HepG2 (cell line): ENCODE results near the gene RNF8. TPM values are rescaled to one million over a fixed set of nuclear protein-coding genes. Genes with fewer than 3 reads are reported as not detected.

Experiments used
- GATAD2A ChIP-seq: IDR thresholded peaks from 2 replicates; pipeline ENCODE4 v1.6.1; 2016
- MBD4 ChIP-seq: IDR thresholded peaks from 2 replicates; pipeline ENCODE4 v1.6.1; 2012; ENCODE audit warnings: low read length, inconsistent platforms, borderline replicate concordance
- NONO ChIP-seq, 2 experiments: fragments of 450-650 bp in 1 of 2; sonication (generic) in 1 of 2; formaldehyde crosslinking in 1 of 2; IDR thresholded peaks in 1 of 2; conservative IDR thresholded peaks in 1 of 2; 2 replicates each; pipeline versions ENCODE4 v1.6.1 to v1.8.0; 2017 to 2022; ENCODE audit warnings: mild to moderate bottlenecking in 1 of 2, missing genetic modification reagents in 1 of 2, moderate library complexity in 1 of 2
- PHF21A ChIP-seq: sonication (generic); formaldehyde crosslinking; IDR thresholded peaks from 2 replicates; pipeline ENCODE4 v1.5.0; 2020; ENCODE audit warnings: mild to moderate bottlenecking, missing genetic modification reagents
- POGZ ChIP-seq: sonication (generic); formaldehyde crosslinking; IDR thresholded peaks from 2 replicates; pipeline ENCODE4 v1.4.0; 2020; ENCODE audit warnings: mild to moderate bottlenecking, missing genetic modification reagents
- RFXAP ChIP-seq: sonication (generic); formaldehyde crosslinking; IDR thresholded peaks from 2 replicates; pipeline ENCODE4 v1.4.0; 2020; ENCODE audit warnings: missing genetic modification reagents, borderline replicate concordance
- RNF2 ChIP-seq: fragments of 450-650 bp; conservative IDR thresholded peaks from 2 replicates; pipeline ENCODE4 v1.6.1; 2016; ENCODE audit warnings: low read depth
- SALL1 ChIP-seq: sonication (generic); formaldehyde crosslinking; IDR thresholded peaks from 2 replicates; pipeline ENCODE4 v1.8.0; 2022; ENCODE audit warnings: mild to moderate bottlenecking, missing genetic modification reagents
- SUZ12 ChIP-seq: fragments of 150-350 bp; IDR thresholded peaks from 2 replicates; pipeline ENCODE4 v1.6.1; 2014; ENCODE audit warnings: low read depth, low read length
- TEAD3 ChIP-seq: optimal IDR thresholded peaks from 2 replicates; pipeline ENCODE3; 2016; ENCODE audit warnings: borderline replicate concordance
- YEATS2 ChIP-seq: sonication (generic); formaldehyde crosslinking; IDR thresholded peaks from 2 replicates; pipeline ENCODE4 v1.4.0; 2020; ENCODE audit warnings: missing genetic modification reagents, borderline replicate concordance
- ZEB1 ChIP-seq: IDR thresholded peaks from 2 replicates; pipeline ENCODE4 v1.6.1; 2012; ENCODE audit warnings: mild to moderate bottlenecking, low read depth, inconsistent platforms; ENCODE audit not compliant: insufficient replicate concordance
- ZFAT ChIP-seq: sonication (generic); formaldehyde crosslinking; conservative IDR thresholded peaks from 2 replicates; pipeline ENCODE4 v1.8.1; 2023; ENCODE audit warnings: missing genetic modification reagents, inconsistent platforms
- ZFP82 ChIP-seq: sonication (generic); formaldehyde crosslinking; IDR thresholded peaks from 2 replicates; pipeline ENCODE4 v1.5.1; 2020; ENCODE audit warnings: mild to moderate bottlenecking, missing genetic modification reagents, borderline replicate concordance
- ZFY ChIP-seq: sonication (generic); formaldehyde crosslinking; IDR thresholded peaks from 2 replicates; pipeline ENCODE4 v1.4.0; 2020; ENCODE audit warnings: missing genetic modification reagents
- ZNF136 ChIP-seq: sonication (generic); formaldehyde crosslinking; IDR thresholded peaks from 2 replicates; pipeline ENCODE4 v1.8.1; 2022; ENCODE audit warnings: low read depth, mild to moderate bottlenecking, moderate library complexity, missing genetic modification reagents
- ZNF350 ChIP-seq: sonication (generic); formaldehyde crosslinking; IDR thresholded peaks from 2 replicates; pipeline ENCODE4 v1.4.0; 2020; ENCODE audit warnings: mild to moderate bottlenecking, low read depth, missing genetic modification reagents, borderline replicate concordance
- ZNF354B ChIP-seq: sonication (generic); formaldehyde crosslinking; IDR thresholded peaks from 2 replicates; pipeline ENCODE4 v1.8.0; 2022; ENCODE audit warnings: mild to moderate bottlenecking, missing genetic modification reagents
- ZNF883 ChIP-seq: sonication (generic); formaldehyde crosslinking; IDR thresholded peaks from 2 replicates; pipeline ENCODE4 v1.5.1; 2020; ENCODE audit warnings: mild to moderate bottlenecking, missing genetic modification reagents; ENCODE audit errors: not compliant biosample characterization
- polyA plus RNA-seq, 8 experiments: library from polyadenylated mRNA; depleted of rRNA in 3 of 8; stranded (reverse) in 7 of 8; unstranded in 1 of 8; fragments of >200 nt; fragmentation: Illumina TruSeq in 4 of 8; extraction: Trizol in 4 of 8; gene quantifications; 2 replicates each; pipeline versions ENCODE4 v1.2.1 to v1.2.3, GENCODE V29; 2011 to 2016; ENCODE audit warnings: low read depth in 4 of 8, missing spikeins in 1 of 8, mixed read lengths in 1 of 8; ENCODE audit not compliant: insufficient read depth in 1 of 8
- total RNA-seq, 5 experiments: library from RNA; depleted of rRNA; stranded (reverse); fragments of >200 nt; fragmentation: Illumina TruSeq; extraction: Trizol; gene quantifications; 2 replicates each; pipeline ENCODE4 v1.2.3, GENCODE V29; 2016; ENCODE audit warnings: low read depth in 1 of 5
- TF ChIP-seq, protein P1 (sequence below): IDR thresholded peaks from 2 replicates; pipeline ENCODE4 v1.6.1; 2016; ENCODE audit warnings: missing compliant biosample characterization, missing genetic modification reagents, borderline replicate concordance
- TF ChIP-seq, protein P2 (sequence below): sonication (generic); formaldehyde crosslinking; IDR thresholded peaks from 2 replicates; pipeline ENCODE4 v1.4.0; 2020; ENCODE audit warnings: missing genetic modification reagents
- TF ChIP-seq, protein P3 (sequence below): sonication (generic); IDR thresholded peaks from 2 replicates; pipeline ENCODE4 v1.6.1; 2016; ENCODE audit warnings: low read depth, borderline replicate concordance
- TF ChIP-seq, protein P4 (sequence below): sonication (generic); formaldehyde crosslinking; IDR thresholded peaks from 2 replicates; pipeline ENCODE4 v1.8.0; 2022; ENCODE audit warnings: missing genetic modification reagents, low read depth, mild to moderate bottlenecking, borderline replicate concordance
- TF ChIP-seq, protein P5 (sequence below): sonication (generic); formaldehyde crosslinking; IDR thresholded peaks from 2 replicates; pipeline ENCODE4 v1.8.0; 2022; ENCODE audit warnings: missing genetic modification reagents, mild to moderate bottlenecking, borderline replicate concordance

Gene RNF8
- total and polyA plus RNA-seq, 2 of the 13 experiments (the other 11 are each of a cell fraction or from before 2014, with no cell fraction given): 21.8 to 47.6 TPM

DNA sequence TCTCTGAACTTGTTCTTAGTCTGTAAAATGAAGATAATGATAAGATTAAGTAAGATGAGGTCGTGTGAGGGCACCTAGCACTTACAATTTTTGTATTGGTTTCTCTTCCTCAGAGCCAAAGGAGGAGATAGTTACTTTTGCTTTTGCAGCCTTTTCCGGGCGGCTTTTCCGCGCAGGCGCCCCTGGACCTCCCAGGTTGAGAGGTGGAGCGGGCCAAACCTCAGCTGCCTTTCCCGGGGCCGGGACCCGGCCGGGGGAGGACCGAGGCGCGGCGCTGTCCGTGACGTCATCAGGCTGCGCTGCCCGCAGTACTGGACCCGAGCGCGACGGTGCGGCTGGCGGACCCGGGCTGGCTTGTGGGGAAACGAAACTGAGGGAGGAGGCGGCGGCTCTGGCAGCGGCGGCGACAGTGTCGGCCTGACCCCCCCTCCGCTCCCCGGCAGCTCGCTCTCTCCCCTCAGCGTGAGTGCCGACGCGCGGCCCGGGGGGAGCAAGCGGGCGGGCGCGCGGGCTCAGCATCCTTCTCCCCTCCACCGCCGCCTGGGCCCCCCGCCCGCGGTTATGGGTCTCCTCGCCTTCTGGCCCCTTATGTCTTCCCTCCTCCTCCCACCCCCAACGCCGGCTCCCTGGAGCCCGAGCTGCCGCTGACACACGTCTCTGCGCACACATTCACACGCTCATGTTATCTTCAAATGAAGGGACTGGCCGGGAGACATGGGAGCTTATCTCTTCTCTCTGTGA lies 79.3 kb downstream of the RNF8 start, which contains the start of gene CMTR1 (continued):
- TF ChIP-seq, protein P1, sequence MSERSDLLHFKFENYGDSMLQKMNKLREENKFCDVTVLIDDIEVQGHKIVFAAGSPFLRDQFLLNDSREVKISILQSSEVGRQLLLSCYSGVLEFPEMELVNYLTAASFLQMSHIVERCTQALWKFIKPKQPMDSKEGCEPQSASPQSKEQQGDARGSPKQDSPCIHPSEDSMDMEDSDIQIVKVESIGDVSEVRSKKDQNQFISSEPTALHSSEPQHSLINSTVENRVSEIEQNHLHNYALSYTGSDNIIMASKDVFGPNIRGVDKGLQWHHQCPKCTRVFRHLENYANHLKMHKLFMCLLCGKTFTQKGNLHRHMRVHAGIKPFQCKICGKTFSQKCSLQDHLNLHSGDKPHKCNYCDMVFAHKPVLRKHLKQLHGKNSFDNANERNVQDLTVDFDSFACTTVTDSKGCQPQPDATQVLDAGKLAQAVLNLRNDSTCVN: no peak
- TF ChIP-seq RFXAP (CRISPR knock-in tag): peak; percentile 15; the same call in 1 of the 2 replicates
- TF ChIP-seq, protein P2, sequence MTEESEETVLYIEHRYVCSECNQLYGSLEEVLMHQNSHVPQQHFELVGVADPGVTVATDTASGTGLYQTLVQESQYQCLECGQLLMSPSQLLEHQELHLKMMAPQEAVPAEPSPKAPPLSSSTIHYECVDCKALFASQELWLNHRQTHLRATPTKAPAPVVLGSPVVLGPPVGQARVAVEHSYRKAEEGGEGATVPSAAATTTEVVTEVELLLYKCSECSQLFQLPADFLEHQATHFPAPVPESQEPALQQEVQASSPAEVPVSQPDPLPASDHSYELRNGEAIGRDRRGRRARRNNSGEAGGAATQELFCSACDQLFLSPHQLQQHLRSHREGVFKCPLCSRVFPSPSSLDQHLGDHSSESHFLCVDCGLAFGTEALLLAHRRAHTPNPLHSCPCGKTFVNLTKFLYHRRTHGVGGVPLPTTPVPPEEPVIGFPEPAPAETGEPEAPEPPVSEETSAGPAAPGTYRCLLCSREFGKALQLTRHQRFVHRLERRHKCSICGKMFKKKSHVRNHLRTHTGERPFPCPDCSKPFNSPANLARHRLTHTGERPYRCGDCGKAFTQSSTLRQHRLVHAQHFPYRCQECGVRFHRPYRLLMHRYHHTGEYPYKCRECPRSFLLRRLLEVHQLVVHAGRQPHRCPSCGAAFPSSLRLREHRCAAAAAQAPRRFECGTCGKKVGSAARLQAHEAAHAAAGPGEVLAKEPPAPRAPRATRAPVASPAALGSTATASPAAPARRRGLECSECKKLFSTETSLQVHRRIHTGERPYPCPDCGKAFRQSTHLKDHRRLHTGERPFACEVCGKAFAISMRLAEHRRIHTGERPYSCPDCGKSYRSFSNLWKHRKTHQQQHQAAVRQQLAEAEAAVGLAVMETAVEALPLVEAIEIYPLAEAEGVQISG (CRISPR knock-in tag): peak; percentile 94
- TF ChIP-seq ZNF136 (CRISPR knock-in tag): 0 out of 2 replicates have a peak, but pooled peaks have one; percentile 69
- TF ChIP-seq GATAD2A: peak; percentile 67
- no peak for TF ChIP-seq NONO (IDR thresholded peaks at IDR 0.05)
- peak; percentile 91 for TF ChIP-seq NONO (CRISPR knock-in tag; conservative IDR thresholded peaks at IDR 0.05)
- TF ChIP-seq, protein P3, sequence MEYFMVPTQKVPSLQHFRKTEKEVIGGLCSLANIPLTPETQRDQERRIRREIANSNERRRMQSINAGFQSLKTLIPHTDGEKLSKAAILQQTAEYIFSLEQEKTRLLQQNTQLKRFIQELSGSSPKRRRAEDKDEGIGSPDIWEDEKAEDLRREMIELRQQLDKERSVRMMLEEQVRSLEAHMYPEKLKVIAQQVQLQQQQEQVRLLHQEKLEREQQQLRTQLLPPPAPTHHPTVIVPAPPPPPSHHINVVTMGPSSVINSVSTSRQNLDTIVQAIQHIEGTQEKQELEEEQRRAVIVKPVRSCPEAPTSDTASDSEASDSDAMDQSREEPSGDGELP: peak; percentile 81; the same call in 1 of the 2 replicates
- peak; percentile 92 for TF ChIP-seq ZNF883
- TF ChIP-seq SUZ12: no peak
- peak; percentile 85; the same call in 1 of the 2 replicates for TF ChIP-seq PHF21A (CRISPR knock-in tag)
- no peak for TF ChIP-seq ZFAT
- TF ChIP-seq ZFY (CRISPR knock-in tag): peak; percentile 85
- peak; percentile 43 for TF ChIP-seq ZEB1
- TF ChIP-seq POGZ: peak; percentile 96
- TF ChIP-seq ZNF350 (CRISPR knock-in tag): peak; percentile 87
- TF ChIP-seq, protein P4, sequence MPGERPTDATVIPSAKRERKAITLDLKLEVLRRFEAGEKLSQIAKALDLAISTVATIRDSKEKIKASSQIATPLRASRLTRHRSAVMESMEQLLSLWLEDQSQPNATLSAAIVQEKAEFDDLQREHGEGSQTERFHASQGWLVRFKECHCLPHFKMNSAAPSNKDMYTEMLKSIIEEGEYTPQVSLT (CRISPR knock-in tag): no peak
- TF ChIP-seq ZNF354B (CRISPR knock-in tag): peak; percentile 69; the same call in 1 of the 2 replicates
- peak; percentile 97 for TF ChIP-seq YEATS2 (CRISPR knock-in tag)
- no peak for TF ChIP-seq MBD4
- peak; percentile 82 for TF ChIP-seq SALL1 (CRISPR knock-in tag)
- peak; percentile 74; the same call in 1 of the 2 replicates for TF ChIP-seq ZFP82
- peak; percentile 67 for TF ChIP-seq TEAD3
- TF ChIP-seq, protein P5, sequence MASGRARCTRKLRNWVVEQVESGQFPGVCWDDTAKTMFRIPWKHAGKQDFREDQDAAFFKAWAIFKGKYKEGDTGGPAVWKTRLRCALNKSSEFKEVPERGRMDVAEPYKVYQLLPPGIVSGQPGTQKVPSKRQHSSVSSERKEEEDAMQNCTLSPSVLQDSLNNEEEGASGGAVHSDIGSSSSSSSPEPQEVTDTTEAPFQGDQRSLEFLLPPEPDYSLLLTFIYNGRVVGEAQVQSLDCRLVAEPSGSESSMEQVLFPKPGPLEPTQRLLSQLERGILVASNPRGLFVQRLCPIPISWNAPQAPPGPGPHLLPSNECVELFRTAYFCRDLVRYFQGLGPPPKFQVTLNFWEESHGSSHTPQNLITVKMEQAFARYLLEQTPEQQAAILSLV (CRISPR knock-in tag): peak; percentile 98
- no peak for TF ChIP-seq RNF2
